Ovary (tissue), 9 donors: ENCODE data around the gene CADM2. TPM values are rescaled to one million over a fixed set of nuclear protein-coding genes. Genes with fewer than 3 reads are reported as not detected.
"Not testable (repeated sequence)": the region's sequence is repeated elsewhere in the genome, so short reads cannot be mapped to it uniquely, and the experiment has no call there.

Experiments used
- DNase-seq, 5 donors: peaks; one replicate each; pipeline ENCODE4 v3.0.0-alpha.2; 2019 to 2020
- H3K27ac ChIP-seq, 2 donors: fragments of 200-600 bp; one replicate each; pipeline versions ENCODE4 v1.5.1 to v1.8.0; 2019 to 2022
- H3K27me3 ChIP-seq: fragments of 200-600 bp; one replicate; pipeline ENCODE4 v1.8.0; 2022
- H3K36me3 ChIP-seq: fragments of 200-600 bp; sonication (generic); one replicate; pipeline ENCODE4 v1.5.1; 2019
- H3K4me1 ChIP-seq: one replicate; pipeline ENCODE4 v1.8.1; 2013; ENCODE audit warnings: mild to moderate bottlenecking, moderate library complexity; ENCODE audit not compliant: insufficient read depth
- H3K4me3 ChIP-seq: fragments of 200-600 bp; sonication (generic); one replicate; pipeline ENCODE4 v1.5.1; 2017
- H3K9me3 ChIP-seq, 2 donors: fragments of 200-600 bp in 1 of 2; sonication (generic) in 1 of 2; one replicate each; pipeline versions ENCODE4 v1.5.1 to v1.8.1; 2013 to 2019; ENCODE audit warnings: mild to moderate bottlenecking in 1 of 2, moderate library complexity in 1 of 2
- CTCF ChIP-seq, 3 donors: fragments of 450-650 bp in 2 of 3; fragments of 200-600 bp in 1 of 3; IDR thresholded peaks; one replicate each; pipeline versions ENCODE4 v1.5.1 to v1.8.0; 2016 to 2022; ENCODE audit warnings: antibody characterized with exemption in 3 of 3, mild to moderate bottlenecking in 1 of 3
- EP300 ChIP-seq: sonication (generic); formaldehyde crosslinking; IDR thresholded peaks from one replicate; pipeline ENCODE4 v1.6.1; 2017; ENCODE audit warnings: antibody characterized with exemption
- POLR2A ChIP-seq: fragments of 450-650 bp; IDR thresholded peaks from one replicate; pipeline ENCODE4 v1.6.1; 2017; ENCODE audit warnings: antibody characterized with exemption, mild to moderate bottlenecking, moderate library complexity
- WGBS, 3 donors: extraction: QIAGEN DNeasy Blood & Tissue Kit in 1 of 3; methylation state at CpG; one replicate each; pipeline versions ENCODE4 v1.1.5 to v1.1.7; 2013 to 2017; 5-methylcytosine and 5-hydroxymethylcytosine counted together
- intact Hi-C, 4 donors: fragments of 100-400 bp; cut with DNase I; formaldehyde crosslinking; loops; one replicate each; pipeline versions ENCODE4 v1.11.0 to v1.15.1; 2022 to 2023
- polyA plus RNA-seq, 2 donors: library from polyadenylated mRNA; stranded (reverse); fragments of 200-250 nt in 1 of 2; fragments of 350-450 nt in 1 of 2; fragmentation: Illumina TruSeq in 1 of 2; extraction: RNeasy Lipid Tissue Mini Kit (QIAGEN cat#74804) in 1 of 2; gene quantifications; one replicate each; pipeline ENCODE4 v1.2.3, GENCODE V29; 2013 to 2014
- total RNA-seq, 7 donors: library from RNA; depleted of rRNA in 2 of 7; stranded (reverse); fragments of >200 nt in 2 of 7; fragmentation: NEBNext Ultra II Directional in 3 of 7; extraction: Animal tissue kit (Norgen Biotek cat#: 25700) in 3 of 7; gene quantifications; one replicate each; pipeline versions ENCODE4 v1.1.0 to v1.2.4, GENCODE V29; 2016 to 2023
- donor health status: DM: no; HTN: no; CAD: no; lungs with moderate emphysema.
- donor health status: DM: no; HTN: no; CAD: no.
- donor health status: Bipolar disorder and iron deficiency.
- donor health status: DM: yes; HTN: yes; CAD: no.
- donor health status: DM: no; HTN: no; CAD: no.
- donor health status: DM: yes; HTN: yes; CAD: no.

CADM2 gene
- total and polyA plus RNA-seq, 9 donors, result 0.20 to 1.9 (median 0.69) TPM

- DNase-seq, result no peak
- H3K9me3 ChIP-seq, result no peaks in the 10 kb centered on the region
- H3K4me3 ChIP-seq, result no peak overlapping the region
- TF ChIP-seq POLR2A, result no peak
- TF ChIP-seq CTCF (IDR thresholded peaks at IDR 0.05), result no peak
- no peak for TF ChIP-seq EP300
- intact Hi-C loops, result no loop called here
- no peaks in the 10 kb centered on the region for H3K4me1 ChIP-seq
- no peaks in the 10 kb centered on the region for H3K36me3 ChIP-seq
- H3K27ac ChIP-seq, result no peak overlapping the region
- no peaks in the 10 kb centered on the region for H3K27me3 ChIP-seq
- WGBS, 3 donors, result 38 to 44% (median 38%) methylated on average over 2 of the region's 2 CpGs
Measured at GRCh38 chr3:85502148-85502875, 543.5 kb downstream of the CADM2 start.

GRCh38 chr3:85504129-85504784 is 545.5 kb downstream of the CADM2 start:
- DNase-seq, H3K9me3 ChIP-seq, H3K27me3 ChIP-seq, H3K36me3 ChIP-seq, H3K4me3 ChIP-seq, H3K27ac ChIP-seq, intact Hi-C loops, H3K4me1 ChIP-seq: not testable (repeated sequence)
- WGBS, 3 donors, result 88 to 96% (median 95%) methylated on average over 28 to 31 of the region's 33 CpGs

GRCh38 chr3:85504785-85505511 is 546.2 kb downstream of the CADM2 start:
- DNase-seq, intact Hi-C loops, H3K4me1 ChIP-seq, H3K36me3 ChIP-seq, H3K4me3 ChIP-seq, H3K9me3 ChIP-seq, H3K27me3 ChIP-seq, H3K27ac ChIP-seq: not testable (repeated sequence)
- WGBS, 3 donors, result 88 to 97% (median 95%) methylated on average over 33 to 41 of the region's 41 CpGs

GRCh38 chr3:85507052-85507451 is 548.3 kb downstream of the CADM2 start:
- WGBS, 3 donors, result 87 to 94% (median 90%) methylated on average over 5 of the region's 5 CpGs

GRCh38 chr3:85508659-85509058 is 549.9 kb downstream of the CADM2 start:
- Histone ChIP-seq H3K4me3 (no peak overlapping the region), H3K4me1 (no peaks in the 10 kb centered on the region), H3K27me3 (no peaks in the 10 kb centered on the region), H3K36me3 (no peaks in the 10 kb centered on the region), H3K27ac (no peak overlapping the region), H3K9me3 (no peaks in the 10 kb centered on the region)
- no peak for TF ChIP-seq EP300
- WGBS, 3 donors, result 57 to 67% (median 60%) methylated on average over 2 of the region's 2 CpGs
- DNase-seq, result no peak
- intact Hi-C loops, result no loop called here

More at GRCh38 chr3:85507052-85507451, 548.3 kb downstream of the CADM2 start:
- DNase-seq, H3K9me3 ChIP-seq, H3K4me3 ChIP-seq, H3K36me3 ChIP-seq, H3K27ac ChIP-seq, H3K4me1 ChIP-seq, intact Hi-C loops, H3K27me3 ChIP-seq: not testable (repeated sequence)

- no peak overlapping the region for H3K4me3 ChIP-seq
- no peak overlapping the region for H3K27ac ChIP-seq
- H3K4me1 ChIP-seq, result no peaks in the 10 kb centered on the region
- no peak for DNase-seq
- H3K9me3 ChIP-seq, result no peaks in the 10 kb centered on the region
- intact Hi-C loops, result no loop called here
- TF ChIP-seq EP300 (no peak), CTCF (IDR thresholded peaks at IDR 0.05) (no peak), POLR2A (no peak)
- H3K36me3 ChIP-seq, result no peaks in the 10 kb centered on the region
- no peaks in the 10 kb centered on the region for H3K27me3 ChIP-seq
Measured at GRCh38 chr3:85516146-85516545, 557.4 kb downstream of the CADM2 start.
